Measurements from ENCODE around the gene RMDN2. TPM values are rescaled to one million over a fixed set of nuclear protein-coding genes. Genes with fewer than 3 reads are reported as not detected.

The RMDN2 gene
- total and polyA plus RNA-seq, 2 experiments from 2014 or later, result 3.4 to 3.6 TPM

DNA sequence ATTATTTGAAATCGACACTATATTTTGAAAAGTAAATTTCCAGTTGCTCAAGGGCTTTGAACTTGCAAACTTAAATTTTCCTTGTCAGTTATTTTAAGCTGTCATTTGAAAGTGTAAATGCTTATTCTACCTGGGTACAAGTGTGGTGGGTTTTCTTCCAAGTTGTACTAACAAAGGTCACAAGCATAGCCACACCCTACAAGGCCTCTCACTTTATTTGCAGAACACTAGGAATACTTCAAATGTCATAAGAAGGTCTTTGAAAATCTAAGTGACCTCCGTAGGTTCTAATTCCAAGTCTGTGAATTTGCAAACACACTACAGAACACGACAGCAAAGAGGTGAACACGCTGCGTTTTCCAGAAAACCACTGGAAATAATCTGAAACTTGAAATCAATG is 9.3 kb upstream of the RMDN2 start:
- Mint-ChIP-seq H3K27ac (no peak overlapping the region), H3K4me3 (no peak overlapping the region), H3K4me1 (no peaks in the 10 kb centered on the region), H3K36me3 (ENCODE audit: low read depth) (no peaks in the 10 kb centered on the region), H3K27me3 (ENCODE audit: insufficient read depth, low read depth, poor library complexity) (no peaks in the 10 kb centered on the region), H3K9me3 (no peaks in the 10 kb centered on the region)
- no peak for TF ChIP-seq ZNF114 (CRISPR knock-in tag; IDR thresholded peaks at IDR 0.05)
- no peak for TF ChIP-seq ZNF331 (CRISPR knock-in tag; IDR thresholded peaks at IDR 0.05; ENCODE audit: low read depth)
- no peak for TF ChIP-seq EZH2 (IDR thresholded peaks at IDR 0.05; ENCODE audit: low read depth, unreplicated experiment)
- TF ChIP-seq CREB1 (CRISPR knock-in tag; IDR thresholded peaks at IDR 0.05; ENCODE audit: low read depth), result no peak
- TF ChIP-seq, protein P1, sequence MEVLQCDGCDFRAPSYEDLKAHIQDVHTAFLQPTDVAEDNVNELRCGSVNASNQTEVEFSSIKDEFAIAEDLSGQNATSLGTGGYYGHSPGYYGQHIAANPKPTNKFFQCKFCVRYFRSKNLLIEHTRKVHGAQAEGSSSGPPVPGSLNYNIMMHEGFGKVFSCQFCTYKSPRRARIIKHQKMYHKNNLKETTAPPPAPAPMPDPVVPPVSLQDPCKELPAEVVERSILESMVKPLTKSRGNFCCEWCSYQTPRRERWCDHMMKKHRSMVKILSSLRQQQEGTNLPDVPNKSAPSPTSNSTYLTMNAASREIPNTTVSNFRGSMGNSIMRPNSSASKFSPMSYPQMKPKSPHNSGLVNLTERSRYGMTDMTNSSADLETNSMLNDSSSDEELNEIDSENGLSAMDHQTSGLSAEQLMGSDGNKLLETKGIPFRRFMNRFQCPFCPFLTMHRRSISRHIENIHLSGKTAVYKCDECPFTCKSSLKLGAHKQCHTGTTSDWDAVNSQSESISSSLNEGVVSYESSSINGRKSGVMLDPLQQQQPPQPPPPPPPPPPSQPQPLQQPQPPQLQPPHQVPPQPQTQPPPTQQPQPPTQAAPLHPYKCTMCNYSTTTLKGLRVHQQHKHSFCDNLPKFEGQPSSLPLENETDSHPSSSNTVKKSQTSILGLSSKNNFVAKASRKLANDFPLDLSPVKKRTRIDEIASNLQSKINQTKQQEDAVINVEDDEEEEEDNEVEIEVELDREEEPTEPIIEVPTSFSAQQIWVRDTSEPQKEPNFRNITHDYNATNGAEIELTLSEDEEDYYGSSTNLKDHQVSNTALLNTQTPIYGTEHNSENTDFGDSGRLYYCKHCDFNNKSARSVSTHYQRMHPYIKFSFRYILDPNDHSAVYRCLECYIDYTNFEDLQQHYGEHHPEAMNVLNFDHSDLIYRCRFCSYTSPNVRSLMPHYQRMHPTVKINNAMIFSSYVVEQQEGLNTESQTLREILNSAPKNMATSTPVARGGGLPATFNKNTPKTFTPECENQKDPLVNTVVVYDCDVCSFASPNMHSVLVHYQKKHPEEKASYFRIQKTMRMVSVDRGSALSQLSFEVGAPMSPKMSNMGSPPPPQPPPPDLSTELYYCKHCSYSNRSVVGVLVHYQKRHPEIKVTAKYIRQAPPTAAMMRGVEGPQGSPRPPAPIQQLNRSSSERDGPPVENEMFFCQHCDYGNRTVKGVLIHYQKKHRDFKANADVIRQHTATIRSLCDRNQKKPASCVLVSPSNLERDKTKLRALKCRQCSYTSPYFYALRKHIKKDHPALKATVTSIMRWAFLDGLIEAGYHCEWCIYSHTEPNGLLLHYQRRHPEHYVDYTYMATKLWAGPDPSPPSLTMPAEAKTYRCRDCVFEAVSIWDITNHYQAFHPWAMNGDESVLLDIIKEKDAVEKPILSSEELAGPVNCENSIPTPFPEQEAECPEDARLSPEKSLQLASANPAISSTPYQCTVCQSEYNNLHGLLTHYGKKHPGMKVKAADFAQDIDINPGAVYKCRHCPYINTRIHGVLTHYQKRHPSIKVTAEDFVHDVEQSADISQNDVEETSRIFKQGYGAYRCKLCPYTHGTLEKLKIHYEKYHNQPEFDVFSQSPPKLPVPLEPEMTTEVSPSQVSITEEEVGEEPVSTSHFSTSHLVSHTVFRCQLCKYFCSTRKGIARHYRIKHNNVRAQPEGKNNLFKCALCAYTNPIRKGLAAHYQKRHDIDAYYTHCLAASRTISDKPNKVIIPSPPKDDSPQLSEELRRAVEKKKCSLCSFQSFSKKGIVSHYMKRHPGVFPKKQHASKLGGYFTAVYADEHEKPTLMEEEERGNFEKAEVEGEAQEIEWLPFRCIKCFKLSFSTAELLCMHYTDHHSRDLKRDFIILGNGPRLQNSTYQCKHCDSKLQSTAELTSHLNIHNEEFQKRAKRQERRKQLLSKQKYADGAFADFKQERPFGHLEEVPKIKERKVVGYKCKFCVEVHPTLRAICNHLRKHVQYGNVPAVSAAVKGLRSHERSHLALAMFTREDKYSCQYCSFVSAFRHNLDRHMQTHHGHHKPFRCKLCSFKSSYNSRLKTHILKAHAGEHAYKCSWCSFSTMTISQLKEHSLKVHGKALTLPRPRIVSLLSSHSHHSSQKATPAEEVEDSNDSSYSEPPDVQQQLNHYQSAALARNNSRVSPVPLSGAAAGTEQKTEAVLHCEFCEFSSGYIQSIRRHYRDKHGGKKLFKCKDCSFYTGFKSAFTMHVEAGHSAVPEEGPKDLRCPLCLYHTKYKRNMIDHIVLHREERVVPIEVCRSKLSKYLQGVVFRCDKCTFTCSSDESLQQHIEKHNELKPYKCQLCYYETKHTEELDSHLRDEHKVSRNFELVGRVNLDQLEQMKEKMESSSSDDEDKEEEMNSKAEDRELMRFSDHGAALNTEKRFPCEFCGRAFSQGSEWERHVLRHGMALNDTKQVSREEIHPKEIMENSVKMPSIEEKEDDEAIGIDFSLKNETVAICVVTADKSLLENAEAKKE (CRISPR knock-in tag; IDR thresholded peaks at IDR 0.05), result no peak
- TF ChIP-seq NANOG (IDR thresholded peaks at IDR 0.05; ENCODE audit: borderline replicate concordance), result no peak
- TF ChIP-seq STAT1 (IDR thresholded peaks at IDR 0.05; ENCODE audit: unreplicated experiment), result no peak
- TF ChIP-seq, protein P2, sequence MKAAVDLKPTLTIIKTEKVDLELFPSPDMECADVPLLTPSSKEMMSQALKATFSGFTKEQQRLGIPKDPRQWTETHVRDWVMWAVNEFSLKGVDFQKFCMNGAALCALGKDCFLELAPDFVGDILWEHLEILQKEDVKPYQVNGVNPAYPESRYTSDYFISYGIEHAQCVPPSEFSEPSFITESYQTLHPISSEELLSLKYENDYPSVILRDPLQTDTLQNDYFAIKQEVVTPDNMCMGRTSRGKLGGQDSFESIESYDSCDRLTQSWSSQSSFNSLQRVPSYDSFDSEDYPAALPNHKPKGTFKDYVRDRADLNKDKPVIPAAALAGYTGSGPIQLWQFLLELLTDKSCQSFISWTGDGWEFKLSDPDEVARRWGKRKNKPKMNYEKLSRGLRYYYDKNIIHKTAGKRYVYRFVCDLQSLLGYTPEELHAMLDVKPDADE (IDR thresholded peaks at IDR 0.05), result no peak
- TF ChIP-seq EZH2phosphoT487 (IDR thresholded peaks at IDR 0.05; ENCODE audit: unreplicated experiment), result no peak
- TF ChIP-seq, protein P3, sequence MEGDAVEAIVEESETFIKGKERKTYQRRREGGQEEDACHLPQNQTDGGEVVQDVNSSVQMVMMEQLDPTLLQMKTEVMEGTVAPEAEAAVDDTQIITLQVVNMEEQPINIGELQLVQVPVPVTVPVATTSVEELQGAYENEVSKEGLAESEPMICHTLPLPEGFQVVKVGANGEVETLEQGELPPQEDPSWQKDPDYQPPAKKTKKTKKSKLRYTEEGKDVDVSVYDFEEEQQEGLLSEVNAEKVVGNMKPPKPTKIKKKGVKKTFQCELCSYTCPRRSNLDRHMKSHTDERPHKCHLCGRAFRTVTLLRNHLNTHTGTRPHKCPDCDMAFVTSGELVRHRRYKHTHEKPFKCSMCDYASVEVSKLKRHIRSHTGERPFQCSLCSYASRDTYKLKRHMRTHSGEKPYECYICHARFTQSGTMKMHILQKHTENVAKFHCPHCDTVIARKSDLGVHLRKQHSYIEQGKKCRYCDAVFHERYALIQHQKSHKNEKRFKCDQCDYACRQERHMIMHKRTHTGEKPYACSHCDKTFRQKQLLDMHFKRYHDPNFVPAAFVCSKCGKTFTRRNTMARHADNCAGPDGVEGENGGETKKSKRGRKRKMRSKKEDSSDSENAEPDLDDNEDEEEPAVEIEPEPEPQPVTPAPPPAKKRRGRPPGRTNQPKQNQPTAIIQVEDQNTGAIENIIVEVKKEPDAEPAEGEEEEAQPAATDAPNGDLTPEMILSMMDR (conservative IDR thresholded peaks at IDR 0.05; ENCODE audit: low read depth in 2 of 2), result no peak
- no peaks in the 10 kb centered on the region for H3K36me3 ChIP-seq (ENCODE audit: insufficient read depth)
- peaks cover 6% of the 10 kb centered on the region; the same call in 1 of the 2 replicates for H3K9me2 ChIP-seq (ENCODE audit: insufficient read depth)
- no peak overlapping the region for H2AFZ ChIP-seq
- H3F3A ChIP-seq (replicated peaks; ENCODE audit: low read depth), result no peaks in the 10 kb centered on the region
- H3K79me2 ChIP-seq (replicated peaks; ENCODE audit: insufficient read depth), result no peaks in the 10 kb centered on the region
- no peak for ATAC-seq
- H4K20me1 ChIP-seq (replicated peaks; ENCODE audit: insufficient read depth), result no peaks in the 10 kb centered on the region
- H3K4me2 ChIP-seq, result no peak overlapping the region
- H3K4me3 ChIP-seq, result no peak overlapping the region
- H3K4me1 ChIP-seq (ENCODE audit: insufficient read depth), result no peaks in the 10 kb centered on the region
- no peaks in the 10 kb centered on the region for H3K27me3 ChIP-seq (ENCODE audit: insufficient read depth)
- H3K27ac ChIP-seq (ENCODE audit: low read depth), result no peak overlapping the region
- DNase-seq (ENCODE audit: low spot score), result no peak

All from GM23338 (cell line).